ENCODE results near the gene MYZAP. TPM values are rescaled to one million over a fixed set of nuclear protein-coding genes. Genes with fewer than 3 reads are reported as not detected.

Gene MYZAP
- total and polyA plus RNA-seq, 9 of the 15 experiments (the other 6 are each of a cell fraction or from before 2014, with no cell fraction given): 0.03 TPM; not detected in 8

DNA sequence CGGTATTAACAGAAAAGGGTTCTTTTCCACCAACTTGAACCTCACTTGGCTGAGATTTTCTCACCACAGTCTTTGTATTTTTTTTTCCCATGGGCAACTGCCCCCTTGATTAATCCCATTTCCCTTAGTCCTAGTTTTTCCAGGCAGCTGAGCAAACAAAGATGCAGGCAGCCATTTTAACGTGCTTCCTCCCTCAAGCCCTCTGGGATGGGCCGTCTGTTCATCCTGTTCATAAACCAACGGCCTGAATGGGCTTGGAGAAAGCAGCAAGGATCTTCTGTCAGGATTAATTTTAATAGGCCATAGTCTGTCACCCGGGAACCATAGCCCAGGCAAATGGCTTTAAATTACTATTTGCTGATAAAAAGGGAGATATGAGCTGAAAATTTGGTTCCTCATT lies 104.4 kb downstream of the MYZAP start:
- FAIRE-seq (no peak), DNase-seq (ENCODE audit: extremely low read depth in 1 of 4, low spot score in 3 of 4) (no peak), ATAC-seq (no peak)
- H2AFZ ChIP-seq (ENCODE audit: low read depth, low read length): no peak overlapping the region
- BruUV-seq (replicated peaks): no TSS peak
- no peaks in the 10 kb centered on the region for H3K36me3 ChIP-seq (ENCODE audit: control insufficient read depth, insufficient read depth, low read length)
- no peak overlapping the region for H3K4me2 ChIP-seq (ENCODE audit: insufficient read depth, low read length)
- CTCF ChIA-PET (ENCODE audit: low intra/inter-chr PET ratio): no interaction called here
- WGBS (ENCODE audit: insufficient coverage, low coverage, missing lambda C conversion rate): 10% methylated on average over 5 of the region's 5 CpGs
- H3K79me2 ChIP-seq (ENCODE audit: control insufficient read depth, insufficient read depth, low read length): no peaks in the 10 kb centered on the region
- no peaks in the 10 kb centered on the region for H4K20me1 ChIP-seq (replicated peaks; ENCODE audit: control insufficient read depth, insufficient read depth, low read length)
- H3K27ac ChIP-seq (ENCODE audit: extremely low read depth, low read depth, low read length): no peak overlapping the region
- H3K4me3 ChIP-seq: no peak overlapping the region
- H3K27me3 ChIP-seq (ENCODE audit: control insufficient read depth in 2 of 2, insufficient read depth in 2 of 2, low read length in 2 of 2): peaks cover 21% of the 10 kb centered on the region in 2 experiments
- intact Hi-C loops (cut with micrococcal nuclease) (no loop called here), in situ Hi-C loops (cut with MboI) (no loop called here)
- no peaks in the 10 kb centered on the region for H3K9me3 ChIP-seq (replicated peaks; ENCODE audit: control insufficient read depth, insufficient read depth, low read depth, low read length)
- H3K9ac ChIP-seq (ENCODE audit: insufficient read depth in 1 of 2, low read depth in 2 of 2, low read length in 2 of 2): no peak overlapping the region
- POLR2A ChIA-PET: interaction anchor here (1.2 to 1.4 kb wide), 2 partner anchors 10 kb away, joined by 4 to 11 read pairs; partner anchors contain the start of gene POLR2M
- no peaks in the 10 kb centered on the region for H3K4me1 ChIP-seq (replicated peaks in 1 of 2; ENCODE audit: control insufficient read depth in 2 of 2, insufficient read depth in 2 of 2, low read length in 2 of 2)
- H3K9me1 ChIP-seq (ENCODE audit: control insufficient read depth, insufficient read depth, low read length): no peaks in the 10 kb centered on the region
- no peak for TF ChIP-seq ZNF384 (IDR thresholded peaks at IDR 0.05; ENCODE audit: low read depth, low read length)
- no peak for TF ChIP-seq RERE (CRISPR knock-in tag; IDR thresholded peaks at IDR 0.05; ENCODE audit: borderline replicate concordance)
- TF ChIP-seq E2F4 (CRISPR knock-in tag; IDR thresholded peaks at IDR 0.05; ENCODE audit: low read depth): no peak
- no peak for TF ChIP-seq ZNF79 (CRISPR knock-in tag; IDR thresholded peaks at IDR 0.05; ENCODE audit: low read depth)
- no peak for TF ChIP-seq MAFF (IDR thresholded peaks at IDR 0.05; ENCODE audit: low read length)
- TF ChIP-seq TCF15 (CRISPR knock-in tag; IDR thresholded peaks at IDR 0.05): no peak
- no peak for TF ChIP-seq IRF2 (CRISPR knock-in tag; IDR thresholded peaks at IDR 0.05)
- TF ChIP-seq, protein P1, sequence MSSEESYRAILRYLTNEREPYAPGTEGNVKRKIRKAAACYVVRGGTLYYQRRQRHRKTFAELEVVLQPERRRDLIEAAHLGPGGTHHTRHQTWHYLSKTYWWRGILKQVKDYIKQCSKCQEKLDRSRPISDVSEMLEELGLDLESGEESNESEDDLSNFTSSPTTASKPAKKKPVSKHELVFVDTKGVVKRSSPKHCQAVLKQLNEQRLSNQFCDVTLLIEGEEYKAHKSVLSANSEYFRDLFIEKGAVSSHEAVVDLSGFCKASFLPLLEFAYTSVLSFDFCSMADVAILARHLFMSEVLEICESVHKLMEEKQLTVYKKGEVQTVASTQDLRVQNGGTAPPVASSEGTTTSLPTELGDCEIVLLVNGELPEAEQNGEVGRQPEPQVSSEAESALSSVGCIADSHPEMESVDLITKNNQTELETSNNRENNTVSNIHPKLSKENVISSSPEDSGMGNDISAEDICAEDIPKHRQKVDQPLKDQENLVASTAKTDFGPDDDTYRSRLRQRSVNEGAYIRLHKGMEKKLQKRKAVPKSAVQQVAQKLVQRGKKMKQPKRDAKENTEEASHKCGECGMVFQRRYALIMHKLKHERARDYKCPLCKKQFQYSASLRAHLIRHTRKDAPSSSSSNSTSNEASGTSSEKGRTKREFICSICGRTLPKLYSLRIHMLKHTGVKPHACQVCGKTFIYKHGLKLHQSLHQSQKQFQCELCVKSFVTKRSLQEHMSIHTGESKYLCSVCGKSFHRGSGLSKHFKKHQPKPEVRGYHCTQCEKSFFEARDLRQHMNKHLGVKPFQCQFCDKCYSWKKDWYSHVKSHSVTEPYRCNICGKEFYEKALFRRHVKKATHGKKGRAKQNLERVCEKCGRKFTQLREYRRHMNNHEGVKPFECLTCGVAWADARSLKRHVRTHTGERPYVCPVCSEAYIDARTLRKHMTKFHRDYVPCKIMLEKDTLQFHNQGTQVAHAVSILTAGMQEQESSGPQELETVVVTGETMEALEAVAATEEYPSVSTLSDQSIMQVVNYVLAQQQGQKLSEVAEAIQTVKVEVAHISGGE (CRISPR knock-in tag; IDR thresholded peaks at IDR 0.05): no peak
- no peak for TF ChIP-seq SIN3A (IDR thresholded peaks at IDR 0.05; ENCODE audit: borderline replicate concordance in 2 of 2, control insufficient read depth in 1 of 2, low read depth in 2 of 2, low read length in 2 of 2)
- no peak for TF ChIP-seq ZEB2 (IDR thresholded peaks at IDR 0.05)
- no peak for TF ChIP-seq TCF7 (IDR thresholded peaks at IDR 0.05; ENCODE audit: borderline replicate concordance)
- no peak for TF ChIP-seq THRAP3 (IDR thresholded peaks at IDR 0.05; ENCODE audit: borderline replicate concordance)
